ENCODE data around the gene CADM3.
A peak's percentile ranks its signal among the peaks of the same experiment; 100 is the strongest.

The CADM3 gene, protein sequence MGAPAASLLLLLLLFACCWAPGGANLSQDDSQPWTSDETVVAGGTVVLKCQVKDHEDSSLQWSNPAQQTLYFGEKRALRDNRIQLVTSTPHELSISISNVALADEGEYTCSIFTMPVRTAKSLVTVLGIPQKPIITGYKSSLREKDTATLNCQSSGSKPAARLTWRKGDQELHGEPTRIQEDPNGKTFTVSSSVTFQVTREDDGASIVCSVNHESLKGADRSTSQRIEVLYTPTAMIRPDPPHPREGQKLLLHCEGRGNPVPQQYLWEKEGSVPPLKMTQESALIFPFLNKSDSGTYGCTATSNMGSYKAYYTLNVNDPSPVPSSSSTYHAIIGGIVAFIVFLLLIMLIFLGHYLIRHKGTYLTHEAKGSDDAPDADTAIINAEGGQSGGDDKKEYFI

DNA sequence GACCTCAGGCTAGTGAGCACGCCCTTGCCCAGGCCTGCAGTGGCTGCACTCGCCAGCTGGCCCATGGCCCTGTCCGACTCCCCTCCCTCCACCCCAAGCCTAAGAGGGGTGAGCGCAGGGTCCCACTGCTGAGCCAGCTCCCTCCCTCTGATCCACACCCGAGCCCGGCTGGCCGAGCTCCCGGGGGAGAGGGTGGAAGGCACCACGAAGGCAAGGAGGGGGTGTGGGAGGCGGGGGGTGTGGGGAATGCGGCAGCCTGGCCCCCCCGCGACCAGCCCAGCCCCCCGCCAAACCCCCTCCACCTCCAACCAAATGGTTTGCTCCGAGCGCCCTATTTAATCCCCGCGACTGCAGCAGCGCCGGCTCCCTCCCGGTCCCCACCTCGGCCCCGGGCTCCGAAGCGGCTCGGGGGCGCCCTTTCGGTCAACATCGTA, at the start of gene CADM3:
TSS of gene CADM3 (plus strand) at position 362 of the 434 bp plus-strand sequence. CDS start 151 bp downstream, outside the sequence.
- DNase-seq, result no peak

DNA sequence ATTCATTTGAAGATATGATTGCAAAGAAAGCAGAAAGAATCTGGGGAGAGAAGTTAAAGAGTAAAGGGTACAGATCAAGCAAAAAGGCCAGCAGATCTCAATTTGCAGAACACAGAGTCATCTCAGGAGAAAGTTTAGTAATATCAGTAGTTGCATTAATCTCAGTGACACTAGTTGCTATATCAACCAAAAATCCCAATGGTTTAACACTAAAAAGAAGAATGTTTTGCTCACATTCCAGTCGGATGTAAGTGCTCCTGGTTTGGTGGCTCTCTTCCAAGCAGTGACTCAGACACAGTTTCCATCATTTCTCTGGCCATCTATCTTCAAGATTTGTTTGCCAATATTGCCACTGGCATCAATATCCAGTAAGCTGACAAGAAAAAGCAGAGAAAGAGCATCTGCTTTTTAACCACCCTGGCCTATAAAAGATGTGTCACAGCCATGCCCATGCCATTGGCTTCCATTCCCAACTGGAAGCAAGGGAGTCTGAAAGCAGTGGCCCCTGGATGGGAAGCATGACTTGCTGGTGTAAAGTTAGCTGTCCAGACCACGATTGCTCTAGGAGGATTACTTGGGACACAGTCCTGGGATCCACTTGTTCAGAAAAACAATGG, 49.3 kb upstream of the CADM3 start:
- DNase-seq, result peak; percentile 5 to 7

DNA sequence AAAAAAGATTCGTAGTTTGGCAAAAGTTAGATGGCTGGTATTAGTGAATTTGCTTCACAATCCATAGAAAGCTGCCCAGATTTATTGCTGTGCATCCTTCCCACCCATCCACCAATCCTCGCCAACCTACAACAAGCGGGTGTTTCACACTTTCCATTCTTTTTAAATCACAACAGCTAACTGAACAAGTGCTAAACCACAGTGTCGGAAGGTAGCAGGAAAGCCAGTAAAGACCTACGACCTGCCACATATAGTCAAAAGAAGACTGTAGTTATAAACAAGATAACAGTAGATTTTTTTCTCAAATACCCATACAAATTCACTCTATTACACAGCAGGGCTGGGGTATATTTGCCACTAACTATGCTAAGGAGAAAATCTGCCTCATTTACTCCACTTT, 47.8 kb upstream of the CADM3 start:
- DNase-seq, result no peak

DNA sequence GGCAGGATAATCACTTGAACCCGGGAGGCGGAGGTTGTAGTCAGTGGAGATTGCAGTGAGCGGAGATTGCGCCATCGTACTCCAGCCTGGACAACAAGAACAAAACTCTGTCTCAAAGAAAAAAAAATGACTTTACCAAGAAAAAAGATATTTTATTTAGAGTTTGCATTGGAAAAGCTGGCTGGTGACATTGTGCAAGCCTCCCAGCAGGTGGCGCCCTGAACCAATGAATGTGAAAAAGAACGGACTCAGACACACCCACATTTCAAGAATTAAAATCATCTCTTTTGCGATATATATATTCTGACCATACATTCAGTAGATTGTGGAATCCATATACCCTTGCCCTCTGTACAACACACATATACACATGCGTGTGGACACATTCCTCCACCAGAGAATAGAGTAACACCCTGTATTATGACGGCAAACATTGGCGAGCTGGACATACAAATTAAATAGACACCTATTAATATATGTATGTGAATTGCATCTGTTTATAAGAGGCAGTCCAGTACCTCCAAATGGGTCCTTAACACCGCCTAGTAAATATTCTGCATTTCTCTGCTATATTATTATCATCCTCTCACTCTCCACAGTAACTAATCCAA, 39.0 kb upstream of the CADM3 start:
- DNase-seq, result peak; percentile 78 to 85

DNA sequence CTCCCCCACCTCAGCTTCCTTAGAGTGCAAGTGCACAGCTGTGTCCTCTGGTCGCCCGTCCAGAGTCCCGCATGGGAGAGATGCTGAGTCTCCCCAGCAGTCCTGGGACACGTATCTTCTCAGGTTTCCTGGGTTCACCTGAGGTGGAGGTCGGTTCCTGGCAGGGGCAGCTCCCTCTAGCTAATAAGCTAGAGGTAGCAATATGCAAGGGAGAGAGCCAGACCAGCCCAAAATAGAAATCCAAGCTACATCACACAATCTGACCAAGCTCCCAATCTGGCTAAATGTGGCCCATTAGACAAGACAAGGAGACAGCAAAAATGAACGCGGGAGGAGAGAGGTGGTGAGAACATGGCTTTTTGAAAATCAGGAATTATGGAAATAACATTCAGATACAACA, 30.9 kb upstream of the CADM3 start:
- DNase-seq, result no peak

DNA sequence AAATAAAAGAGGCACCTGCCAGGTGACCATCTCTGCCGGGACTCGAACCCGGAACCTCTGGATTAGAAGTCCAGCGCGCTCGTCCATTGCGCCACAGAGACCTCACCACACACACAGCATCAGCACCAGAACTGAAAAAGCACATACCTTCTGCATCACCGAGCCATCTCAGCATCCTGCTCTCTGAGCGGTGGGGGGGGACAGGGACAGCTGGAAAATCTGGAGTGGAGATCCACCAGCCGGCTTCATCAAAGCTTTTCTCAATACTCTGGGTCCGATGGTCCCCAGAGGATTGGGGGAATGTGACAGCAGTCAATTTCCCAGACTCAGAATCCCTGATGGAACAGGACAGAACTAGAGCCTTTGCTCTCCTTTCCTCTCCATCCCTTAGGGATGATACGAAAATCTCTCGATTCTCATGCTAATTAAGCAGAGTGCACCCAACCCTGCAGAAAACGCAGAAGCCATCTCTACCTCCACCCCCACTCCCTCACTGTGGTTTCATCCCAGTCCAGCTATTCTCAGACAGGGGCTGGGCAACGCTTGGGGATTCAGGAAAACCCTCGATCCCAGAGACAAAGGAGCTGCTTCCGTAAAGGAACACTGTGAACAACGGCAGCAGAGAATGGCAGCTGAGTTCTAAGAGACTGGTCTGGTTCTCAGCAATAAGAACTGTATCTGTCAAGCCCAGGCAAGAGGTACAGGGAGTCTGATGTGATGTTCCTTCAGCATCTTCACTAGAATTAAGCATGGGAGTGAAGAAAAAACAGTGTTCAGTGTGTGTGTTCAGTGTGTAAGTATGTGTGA, 29.6 kb upstream of the CADM3 start:
- DNase-seq, result peak; percentile 9 to 16

DNA sequence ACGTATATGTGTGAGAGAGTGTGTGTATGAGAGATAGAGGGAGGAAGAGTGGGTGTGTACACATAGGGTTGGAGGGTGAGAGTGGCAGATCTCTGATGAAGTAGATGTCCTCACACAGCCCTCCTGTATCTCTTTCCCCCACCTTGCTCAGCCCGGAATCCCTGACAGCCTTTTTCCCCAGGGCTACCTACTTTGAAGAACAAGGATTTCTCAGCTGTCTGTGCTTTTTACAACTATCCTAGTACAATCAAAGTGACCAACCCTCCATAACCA, 29.1 kb upstream of the CADM3 start:
- no peak for DNase-seq

DNA sequence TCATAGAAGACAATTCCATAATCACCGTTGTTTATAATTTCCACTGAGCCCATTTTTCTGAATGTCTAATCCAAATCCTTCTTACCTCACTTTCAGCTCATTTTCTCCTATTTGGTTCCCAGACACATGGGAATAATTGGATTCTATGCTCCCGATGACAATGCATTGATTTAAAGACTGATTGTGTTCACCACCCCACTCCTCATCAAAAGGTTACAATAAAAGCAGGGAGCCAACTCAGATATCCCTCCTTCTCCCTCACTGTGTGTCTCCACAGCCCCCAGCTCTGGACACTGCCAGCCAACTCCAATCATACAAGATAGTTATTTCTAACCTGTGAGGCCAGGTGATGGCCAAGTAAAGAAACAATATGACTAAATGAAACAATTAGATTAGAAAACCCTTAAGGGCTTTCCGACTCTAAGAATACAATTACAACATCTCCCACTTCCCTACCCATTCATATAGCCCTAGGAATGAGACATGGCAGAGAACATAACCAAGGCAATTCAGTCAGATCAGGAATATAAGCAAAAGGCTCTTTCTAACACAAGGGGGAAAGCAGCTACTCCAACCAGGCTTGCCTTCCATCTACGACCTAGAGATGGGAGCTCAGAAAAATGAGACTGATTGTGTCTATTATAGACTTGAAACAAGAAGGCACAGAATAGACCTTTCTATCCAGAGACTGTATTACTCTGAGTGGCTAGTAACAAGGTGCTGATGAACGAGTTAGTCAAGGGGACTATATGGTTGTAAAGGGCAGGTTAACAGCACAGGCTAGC, 28.5 kb upstream of the CADM3 start:
- no peak for DNase-seq

DNA sequence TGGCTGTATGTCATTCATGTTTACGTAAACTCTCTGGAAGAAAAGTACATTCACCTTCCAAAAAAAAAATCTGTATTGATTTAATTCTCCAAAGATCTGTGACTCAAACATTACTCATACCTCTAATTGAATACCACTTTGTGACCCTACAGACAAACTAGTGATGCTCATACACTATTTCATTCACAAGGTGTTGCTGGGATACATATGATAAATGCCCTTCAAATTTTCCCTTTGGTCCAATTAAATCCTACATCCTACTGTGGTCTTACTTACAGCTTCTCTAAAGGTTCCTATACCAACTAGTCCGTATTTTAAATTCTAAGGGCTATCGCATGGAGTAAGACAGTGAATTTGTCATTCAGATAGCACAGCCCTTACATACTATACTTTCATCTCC, 26.8 kb upstream of the CADM3 start:
- DNase-seq, result no peak

DNA sequence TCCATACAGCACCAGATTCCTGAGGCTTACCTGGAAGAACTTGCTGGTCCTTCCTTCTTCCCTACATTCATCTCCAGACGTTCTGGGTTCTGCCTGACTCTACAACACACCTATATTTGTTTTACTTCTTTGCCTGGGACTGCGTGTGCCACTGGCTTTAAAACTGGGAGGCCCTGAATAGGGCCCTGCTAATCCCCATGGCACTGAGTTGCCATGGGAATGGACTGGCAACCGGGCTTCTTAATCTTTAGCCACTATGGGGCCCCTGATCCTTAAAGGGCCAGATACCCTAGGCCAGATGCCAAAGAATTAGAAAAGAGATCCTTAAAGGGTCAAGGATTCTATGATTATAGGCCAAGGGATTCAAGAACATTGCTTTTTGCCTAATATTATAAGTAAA, 24.4 kb upstream of the CADM3 start:
- DNase-seq, result no peak

DNA sequence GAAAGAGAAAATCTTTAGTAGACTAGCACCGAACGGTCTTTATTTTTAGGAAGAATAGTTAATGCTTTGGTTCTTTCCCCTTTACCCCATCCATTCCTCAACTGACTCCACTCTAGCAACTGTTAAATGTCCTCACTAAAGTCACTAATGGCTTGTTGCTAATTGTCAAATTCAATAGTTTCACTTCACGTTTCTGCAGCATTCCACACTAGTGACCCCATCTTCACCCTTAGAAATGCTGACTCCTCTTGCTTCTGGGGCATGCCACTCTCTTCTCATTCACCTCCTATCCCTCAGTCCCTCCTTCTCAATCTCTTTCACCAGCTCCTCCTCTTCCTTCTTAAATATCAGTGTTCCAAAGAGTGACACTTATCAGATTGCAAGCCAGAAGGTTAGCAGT, 19.4 kb upstream of the CADM3 start:
- DNase-seq, result no peak

DNA sequence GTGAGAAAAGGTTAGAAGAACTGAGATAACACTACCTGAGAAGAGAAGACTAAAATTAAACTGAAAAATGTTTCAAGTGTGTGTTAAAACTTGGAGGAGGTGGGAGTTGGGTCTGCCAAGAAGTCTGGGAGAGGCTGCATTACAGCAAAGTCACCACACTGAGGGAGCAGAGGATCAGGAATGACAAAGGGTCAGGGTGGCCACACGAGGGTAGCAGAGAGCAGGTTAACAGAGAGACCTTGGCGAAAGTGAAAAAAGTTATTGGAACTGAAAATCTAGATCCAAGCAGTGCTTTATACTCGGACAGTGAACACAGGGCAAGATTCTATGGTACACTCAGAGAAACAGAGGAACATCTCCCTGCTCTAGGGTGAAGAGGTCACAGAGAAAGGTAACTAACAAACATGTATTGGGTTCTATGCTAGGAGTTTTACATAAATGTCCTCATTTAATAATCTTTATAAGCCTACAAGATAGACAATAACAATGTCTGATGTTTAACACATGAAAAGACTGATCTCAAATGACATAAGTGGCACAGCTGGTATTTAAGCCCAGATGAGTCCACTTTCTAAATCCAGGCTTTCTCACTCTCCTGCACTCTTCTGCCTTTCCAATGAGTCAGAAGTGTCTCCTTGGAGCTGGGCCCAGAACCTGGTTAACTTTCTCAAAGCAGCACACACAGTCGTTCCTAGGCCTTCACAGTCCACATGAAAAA, 10.3 kb upstream of the CADM3 start:
- DNase-seq, result peak; percentile 68 to 78

DNA sequence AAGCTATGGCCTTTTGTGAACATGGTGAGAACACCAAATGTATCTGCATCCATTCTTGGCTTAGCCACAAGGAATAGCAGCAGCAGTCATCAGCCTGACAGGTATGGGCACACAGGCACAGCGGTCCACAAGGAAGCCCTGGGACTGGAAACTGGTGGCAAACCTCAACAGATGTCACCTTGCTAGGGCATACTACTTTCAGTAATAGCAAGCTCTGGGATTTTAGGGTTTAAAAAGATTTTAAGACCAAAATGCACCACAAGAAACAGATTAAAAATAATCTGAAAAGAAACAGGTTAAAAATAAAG, 9.7 kb upstream of the CADM3 start:
- no peak for DNase-seq

DNA sequence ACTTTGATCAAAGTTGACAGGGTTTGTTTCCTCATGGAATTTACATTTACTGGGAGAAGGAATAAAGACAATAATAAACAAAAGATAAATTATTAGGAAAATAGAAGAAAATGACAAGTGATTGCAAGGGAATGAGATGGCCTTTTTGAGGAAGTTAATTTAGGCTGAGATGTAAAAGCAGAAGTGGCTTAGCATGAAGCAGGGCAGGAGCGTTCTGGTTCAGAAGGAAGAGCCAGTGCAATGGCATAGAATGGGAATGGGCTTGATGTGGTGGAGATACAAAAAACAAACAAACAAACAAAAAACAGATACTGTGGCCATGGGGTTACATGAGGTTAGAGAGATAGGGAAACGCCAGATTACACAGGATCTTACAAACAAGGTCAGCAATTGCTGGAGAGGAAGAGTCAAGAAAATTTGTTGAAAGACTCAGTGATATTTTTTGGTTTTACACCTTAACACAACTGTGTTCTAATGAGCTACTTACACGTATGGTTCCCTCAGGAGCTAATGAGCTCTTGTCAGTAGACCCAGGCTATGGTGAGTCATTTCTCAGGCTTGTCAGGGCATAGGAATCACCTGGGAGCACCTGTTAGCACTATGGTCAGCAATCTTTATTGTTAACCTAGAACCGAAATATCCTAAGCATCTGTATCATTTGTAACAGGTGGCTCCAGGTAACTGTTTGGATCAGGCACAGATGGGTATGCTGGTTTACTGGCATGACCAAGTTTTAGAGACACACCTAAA, 8.7 kb upstream of the CADM3 start:
- DNase-seq, result no peak

DNA sequence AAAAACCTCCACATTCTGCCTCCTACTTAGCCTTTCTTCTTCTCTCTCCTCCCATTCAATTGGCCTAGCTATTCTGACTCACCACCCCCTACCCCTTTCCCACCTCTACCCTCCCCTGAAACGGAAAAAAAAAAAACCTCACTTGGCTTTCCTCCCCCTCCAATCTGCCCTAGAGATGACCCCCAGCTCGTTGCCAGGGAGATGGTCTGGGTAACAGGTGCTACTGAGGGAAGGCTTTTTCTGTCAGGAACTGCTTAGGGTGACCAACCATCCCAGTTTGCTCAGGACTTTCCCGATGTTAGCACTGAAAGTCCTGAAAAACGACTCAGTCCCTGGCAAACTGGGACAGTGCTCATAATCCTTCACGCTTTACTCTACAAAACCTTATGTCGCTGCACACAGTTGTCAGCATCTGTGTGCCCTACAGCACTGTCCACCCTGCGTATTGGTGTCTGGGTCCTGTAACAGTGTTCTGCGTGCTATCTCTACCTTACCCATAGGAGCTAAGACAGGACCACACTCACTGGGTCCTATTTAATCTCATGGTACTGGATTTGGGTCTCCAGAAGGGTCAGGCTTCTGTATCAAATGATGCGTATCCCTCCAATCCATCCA, 7.7 kb upstream of the CADM3 start:
- DNase-seq, result no peak

DNA sequence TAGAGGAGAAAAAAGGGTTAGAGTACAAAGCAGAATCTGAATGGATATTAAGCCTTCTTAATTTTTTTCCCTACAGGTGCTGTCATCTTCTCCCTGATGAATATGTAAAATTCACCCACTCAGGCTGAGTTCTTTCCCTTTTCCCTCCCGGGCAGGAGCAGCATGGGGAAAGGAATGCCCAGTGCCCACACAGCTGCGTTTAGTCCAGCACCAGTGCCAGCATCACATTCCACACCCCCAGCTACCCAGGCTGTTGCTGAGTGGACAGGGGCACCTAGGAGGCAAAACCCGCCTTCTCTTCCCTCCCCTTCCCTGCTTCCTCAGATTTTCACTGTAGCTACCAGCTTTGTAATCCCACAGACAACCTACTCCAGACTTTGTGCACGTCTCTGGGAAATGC, 3.4 kb upstream of the CADM3 start:
- no peak for DNase-seq

DNA sequence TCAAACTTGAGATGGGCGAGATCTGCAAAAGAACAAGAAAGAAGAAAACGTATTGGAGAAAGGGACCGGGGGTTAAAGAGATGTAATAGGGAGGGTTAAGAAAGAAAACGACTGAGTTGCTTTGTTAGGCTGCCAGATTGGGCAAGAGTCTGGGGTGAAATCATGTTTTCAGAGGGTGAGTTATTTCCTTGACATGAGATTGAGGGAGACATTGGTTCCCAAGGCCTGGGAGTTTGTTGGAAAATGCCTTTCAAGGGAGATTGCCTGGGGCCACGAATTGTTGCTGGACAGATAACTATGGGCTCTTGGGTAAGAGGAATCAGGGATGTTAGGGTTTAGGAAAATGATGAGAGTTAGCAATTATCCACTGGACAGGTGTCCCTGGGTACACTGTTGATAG, 776 bp upstream of the CADM3 start:
- DNase-seq, result no peak

DNA sequence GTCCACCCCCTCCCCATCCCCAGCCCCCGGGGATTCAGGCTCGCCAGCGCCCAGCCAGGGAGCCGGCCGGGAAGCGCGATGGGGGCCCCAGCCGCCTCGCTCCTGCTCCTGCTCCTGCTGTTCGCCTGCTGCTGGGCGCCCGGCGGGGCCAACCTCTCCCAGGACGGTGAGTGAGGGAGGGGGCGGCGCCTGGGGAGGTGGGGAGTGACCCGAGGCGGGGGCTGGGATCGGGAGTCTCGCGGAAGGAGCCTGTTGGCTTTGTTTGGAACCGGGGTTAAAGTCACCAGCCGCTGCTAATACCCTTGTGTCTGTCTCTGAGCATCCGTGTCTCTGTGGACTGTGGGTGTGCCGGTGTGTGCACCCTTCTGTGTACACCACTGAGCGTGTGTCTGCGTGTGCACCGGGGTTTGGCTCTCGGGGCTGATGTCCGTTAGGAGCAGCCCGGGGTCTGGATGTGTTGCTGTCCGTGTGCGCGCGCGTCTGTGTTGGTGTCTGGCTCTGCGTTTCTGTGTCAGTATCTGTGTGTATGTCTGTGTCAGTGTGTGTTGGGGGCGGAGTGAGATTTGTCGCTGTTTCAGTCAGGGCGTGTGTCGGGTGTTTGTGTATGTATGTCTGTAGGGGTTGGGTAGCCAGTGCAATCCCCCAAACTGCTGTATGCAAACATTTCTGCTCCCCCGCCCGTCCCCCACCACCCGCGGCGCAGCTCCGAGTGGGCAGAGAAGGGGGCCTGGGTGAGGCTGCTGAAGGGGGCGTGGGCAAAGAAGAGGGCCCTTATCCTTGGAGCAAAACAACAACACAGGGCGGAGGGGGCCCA, 480 bp downstream of the CADM3 start:
- DNase-seq, result no peak

DNA sequence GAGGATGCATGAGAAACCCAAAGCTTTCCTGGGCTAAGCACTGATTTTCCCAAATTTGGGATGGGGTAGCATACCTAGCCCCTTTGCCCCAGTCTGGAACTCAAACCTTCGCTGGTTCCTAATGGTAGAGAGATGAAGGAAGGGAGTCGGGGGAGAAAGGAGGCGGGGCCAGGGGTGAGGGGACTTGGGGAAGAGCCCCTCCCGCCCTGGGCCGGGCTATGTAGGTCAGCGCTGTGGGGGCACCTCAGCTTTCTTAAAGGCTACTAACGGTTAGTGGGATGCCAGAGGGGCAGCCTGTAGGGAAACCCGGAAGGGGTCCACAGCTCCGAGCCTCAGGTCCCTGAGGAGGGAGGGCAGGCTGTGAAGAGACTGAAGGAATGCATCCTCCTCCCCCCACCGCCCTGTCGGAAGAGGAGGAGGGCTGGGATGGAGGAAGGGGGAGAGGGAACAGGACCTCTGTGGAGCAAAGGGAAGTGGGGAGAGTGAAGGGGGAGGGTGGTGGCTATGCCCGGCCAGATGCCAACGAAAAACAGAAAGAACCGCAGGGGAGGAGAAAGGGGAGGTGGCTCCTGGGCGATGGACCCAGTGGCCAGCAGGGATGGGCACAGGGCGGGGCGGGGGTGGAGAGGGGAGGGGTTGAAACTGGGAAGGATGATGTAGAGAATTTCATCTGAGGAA, 1.3 kb downstream of the CADM3 start:
- no peak for DNase-seq

DNA sequence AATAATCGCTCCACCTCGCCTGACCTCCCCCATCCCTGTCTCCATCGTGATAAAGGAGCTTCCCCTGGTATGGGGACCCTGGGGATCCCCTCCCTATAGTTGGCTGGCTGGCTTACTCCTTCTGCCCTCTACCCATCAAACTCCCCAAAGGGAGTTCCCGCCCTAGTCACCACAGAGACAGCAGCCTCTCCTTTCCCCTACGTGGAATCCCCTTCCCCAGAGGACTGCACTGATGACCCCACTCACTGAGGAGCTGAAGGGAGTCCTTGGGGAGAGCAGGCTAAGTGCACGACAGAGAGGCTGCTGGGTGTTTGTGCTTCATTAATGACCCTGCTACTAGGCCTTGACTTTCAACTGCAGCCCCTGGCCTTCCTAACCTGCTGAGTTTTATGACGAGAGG, 1.9 kb downstream of the CADM3 start:
- DNase-seq, result no peak

Data from activated CD4-positive, alpha-beta T cell treated with anti-CD3 and anti-CD28 coated beads, Interleukin-2, amount 50 U/mL, for 48 hours (primary cell).